Left lung (tissue), 10 donors: ENCODE data around the gene ATP13A3. TPM values are rescaled to one million over a fixed set of nuclear protein-coding genes. Genes with fewer than 3 reads are reported as not detected.

Source experiments
- ATAC-seq: fragments of 200-7000 bp; cut with Tn5 transposase; one replicate; pipeline ENCODE4 v1.9.1; 2020; ENCODE audit warnings: moderate library complexity
- DNase-seq, 4 donors: peaks; one replicate each; pipeline ENCODE4 v3.0.0-alpha.2; 2013 to 2020
- H3K27ac ChIP-seq, 2 donors: fragments of 200-600 bp; sonication (generic) in 1 of 2; one replicate each; pipeline versions ENCODE4 v1.5.0 to v1.8.0; 2020 to 2021
- H3K27me3 ChIP-seq, 2 donors: fragments of 200-600 bp; sonication (generic) in 1 of 2; one replicate each; pipeline versions ENCODE4 v1.5.0 to v1.8.0; 2020 to 2021
- H3K36me3 ChIP-seq, 2 donors: fragments of 200-600 bp; sonication (generic) in 1 of 2; one replicate each; pipeline versions ENCODE4 v1.5.0 to v1.8.0; 2020 to 2021
- H3K4me1 ChIP-seq, 2 donors: fragments of 200-600 bp; one replicate each; pipeline ENCODE4 v1.8.0; 2021
- H3K4me3 ChIP-seq, 2 donors: fragments of 200-600 bp; sonication (generic) in 1 of 2; one replicate each; pipeline versions ENCODE4 v1.5.0 to v1.8.0; 2020 to 2021; ENCODE audit warnings: mild to moderate bottlenecking in 1 of 2
- H3K9me3 ChIP-seq, 2 donors: fragments of 200-600 bp; sonication (generic) in 1 of 2; one replicate each; pipeline versions ENCODE4 v1.5.0 to v1.8.0; 2020 to 2021
- CTCF ChIP-seq, 2 donors: fragments of 200-600 bp; sonication (generic) in 1 of 2; IDR thresholded peaks; one replicate each; pipeline versions ENCODE4 v1.5.0 to v1.8.0; 2021; ENCODE audit warnings: antibody characterized with exemption in 2 of 2
- intact Hi-C, 2 donors: fragments of 100-400 bp; cut with DNase I; formaldehyde crosslinking; loops; one replicate each; pipeline versions ENCODE4 v1.11.2 to v1.14.2; 2022
- polyA plus RNA-seq, 6 donors: library from polyadenylated mRNA; unstranded; fragments of 120-200 nt; gene quantifications; one replicate each; pipeline ENCODE4 v1.2.1, GENCODE V29; 2013; ENCODE audit not compliant: insufficient read length in 6 of 6
- total RNA-seq, 2 donors: library from RNA; stranded (reverse); fragmentation: NEBNext Ultra II Directional; extraction: Animal tissue kit (Norgen Biotek cat#: 25700); gene quantifications; one replicate each; pipeline ENCODE4 v1.2.1, GENCODE V29; 2021
- donor health status: DM: no; HTN: yes; CAD: no.
- donor health status: DM: no; HTN: no; CAD: no.

ATP13A3 gene
- total and polyA plus RNA-seq, 8 donors = 52.0 to 123 (median 59.5) TPM

DNA sequence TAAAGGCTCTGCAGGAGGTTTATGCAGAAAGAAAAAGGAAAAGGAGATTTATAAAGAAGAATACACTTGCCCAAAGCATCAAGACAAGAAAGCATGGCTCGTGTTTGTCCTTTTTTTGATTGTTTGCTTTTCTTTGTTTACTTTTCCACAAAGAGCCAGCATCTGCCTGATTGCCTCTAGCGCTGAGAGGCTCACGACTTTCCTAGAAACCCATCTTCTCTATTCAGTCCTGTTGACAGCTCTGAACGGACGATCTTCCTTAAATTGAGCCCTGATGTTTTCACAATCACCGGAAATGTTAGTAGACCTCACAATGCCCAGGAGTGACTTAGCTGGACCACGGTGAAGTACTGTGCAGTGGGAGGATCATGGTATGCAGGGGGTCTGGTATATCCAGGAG is 100.2 kb downstream of the ATP13A3 start:
- ATAC-seq = no peak
- H3K27me3 ChIP-seq = peaks cover 0 to 3% of the 10 kb centered on the region in 2 donors
- no peaks in the 10 kb centered on the region for H3K4me1 ChIP-seq
- H3K27ac ChIP-seq = no peak overlapping the region
- no peak overlapping the region for H3K4me3 ChIP-seq
- H3K36me3 ChIP-seq = no peaks in the 10 kb centered on the region
- intact Hi-C loops = no loop called here
- no peak for DNase-seq
- TF ChIP-seq CTCF (IDR thresholded peaks at IDR 0.05) = no peak
- H3K9me3 ChIP-seq = peaks cover 0 to 5% of the 10 kb centered on the region in 2 donors

DNA sequence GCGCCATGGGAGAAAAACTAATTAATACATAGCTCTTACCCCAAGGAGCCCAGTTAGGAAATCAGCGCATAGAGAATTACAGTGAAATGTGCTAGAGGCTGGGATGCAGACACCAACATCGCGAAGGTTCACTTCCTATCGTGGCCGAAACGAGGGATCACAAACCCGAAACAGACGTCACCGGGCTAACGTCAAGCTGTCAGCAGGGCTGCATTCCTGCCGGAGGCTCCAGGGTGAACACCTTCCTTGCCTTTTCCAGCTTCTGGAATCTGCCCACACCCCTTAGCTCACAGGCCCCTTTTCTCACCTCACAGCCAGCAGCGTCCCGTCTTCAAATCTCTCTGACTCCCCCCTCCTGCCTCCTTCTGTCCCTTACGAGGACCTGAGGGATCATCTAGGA is 100.7 kb downstream of the ATP13A3 start:
- Histone ChIP-seq H3K9me3 (peaks cover 0 to 5% of the 10 kb centered on the region in 2 donors), H3K4me3 (no peak overlapping the region), H3K27me3 (peaks cover 0 to 7% of the 10 kb centered on the region in 2 donors), H3K36me3 (no peaks in the 10 kb centered on the region), H3K4me1 (no peaks in the 10 kb centered on the region), H3K27ac (no peak overlapping the region)
- intact Hi-C loops = no loop called here
- DNase-seq (peak in 1 of 4 donors; percentile 16), ATAC-seq (no peak)
- no peak for TF ChIP-seq CTCF (IDR thresholded peaks at IDR 0.05)

DNA sequence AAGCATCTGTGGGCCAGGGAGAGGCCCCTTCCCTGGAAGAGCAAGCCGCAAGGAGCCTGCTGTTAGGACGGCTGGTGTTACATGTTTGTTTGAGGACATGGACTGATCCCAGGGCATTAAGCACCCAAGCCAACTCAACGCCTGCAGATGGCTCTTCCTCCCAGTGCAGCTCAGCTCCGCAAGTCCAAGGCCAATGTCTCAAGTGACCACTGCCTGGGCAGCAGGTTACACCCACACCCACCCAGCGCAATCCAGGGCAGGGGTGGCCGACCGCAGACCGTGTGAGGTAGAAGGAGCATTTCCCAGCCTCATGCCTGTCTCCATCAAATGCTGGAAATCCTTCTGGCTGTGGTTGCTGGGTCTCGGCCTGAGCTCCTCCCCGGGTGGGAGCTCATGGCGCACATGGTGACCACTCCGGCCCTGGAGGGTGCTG is 102.2 kb downstream of the ATP13A3 start:
- no peak for TF ChIP-seq CTCF (IDR thresholded peaks at IDR 0.05)
- Histone ChIP-seq H3K27me3 (peaks cover 0 to 11% of the 10 kb centered on the region in 2 donors), H3K9me3 (no peaks in the 10 kb centered on the region), H3K36me3 (no peaks in the 10 kb centered on the region), H3K4me3 (no peak overlapping the region), H3K27ac (no peak overlapping the region), H3K4me1 (no peaks in the 10 kb centered on the region)
- DNase-seq (peak in 1 of 4 donors; percentile 59), ATAC-seq (no peak)
- intact Hi-C loops = no loop called here

DNA sequence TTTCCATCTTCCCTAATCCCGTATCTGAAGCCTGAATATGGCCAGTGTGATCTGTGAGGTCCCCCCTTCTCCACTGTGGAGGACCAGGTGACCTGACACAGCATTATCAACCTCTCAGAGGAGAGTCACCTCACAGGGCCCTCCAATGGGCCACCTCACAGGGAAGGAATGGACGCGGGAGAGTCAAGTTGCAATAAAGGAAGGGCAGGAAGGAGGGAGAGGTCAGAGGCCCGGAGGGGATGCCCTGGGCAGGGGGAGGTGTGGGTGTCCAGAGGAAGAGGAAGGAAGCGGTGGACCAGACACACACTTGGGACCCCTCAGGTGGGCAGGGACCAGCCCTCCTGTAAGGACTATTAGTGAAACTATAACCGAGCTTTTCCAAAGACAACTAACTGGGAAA is 102.6 kb downstream of the ATP13A3 start:
- intact Hi-C loops = no loop called here
- Histone ChIP-seq H3K4me1 (no peaks in the 10 kb centered on the region), H3K9me3 (no peaks in the 10 kb centered on the region), H3K27me3 (peaks cover 0 to 11% of the 10 kb centered on the region in 2 donors), H3K4me3 (no peak overlapping the region), H3K36me3 (no peaks in the 10 kb centered on the region), H3K27ac (no peak overlapping the region)
- DNase-seq (peak in 1 of 4 donors; percentile 41), ATAC-seq (no peak)
- TF ChIP-seq CTCF (IDR thresholded peaks at IDR 0.05) = no peak

DNA sequence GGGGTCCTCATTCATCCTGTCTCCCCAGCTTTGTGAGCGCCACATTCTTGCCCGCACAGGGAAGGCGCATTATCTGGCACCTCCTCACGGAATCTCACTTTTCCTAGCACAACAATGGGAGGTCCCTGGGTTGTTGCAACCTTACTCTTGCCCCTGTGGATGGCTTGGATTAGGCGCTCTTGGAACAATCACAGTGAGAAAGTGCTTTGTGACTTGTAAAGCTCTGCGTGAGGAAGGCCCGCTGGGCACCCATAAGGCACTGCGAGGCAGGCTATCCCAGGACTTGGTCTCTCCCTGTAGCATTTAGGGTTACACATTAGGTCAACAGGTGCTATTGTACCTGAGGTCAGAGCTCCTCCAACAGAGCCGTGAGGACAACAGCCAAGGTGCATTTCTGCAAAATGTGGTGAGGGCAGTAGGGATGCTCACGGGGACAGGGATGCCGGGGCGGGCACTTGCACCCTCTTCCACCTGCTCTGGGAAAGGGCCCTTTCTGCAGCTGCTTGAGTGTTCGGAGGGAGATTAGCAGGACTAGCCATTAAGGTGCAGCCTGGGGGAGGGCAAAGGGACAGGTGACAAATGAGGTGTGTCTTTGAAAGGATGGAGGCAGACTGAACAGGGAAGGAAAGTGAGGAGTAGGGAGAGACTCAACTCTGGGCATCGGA is 103.4 kb downstream of the ATP13A3 start:
- no peak for ATAC-seq
- Histone ChIP-seq H3K4me3 (no peak overlapping the region), H3K27ac (no peak overlapping the region), H3K4me1 (no peaks in the 10 kb centered on the region), H3K27me3 (peaks cover 0 to 19% of the 10 kb centered on the region in 2 donors), H3K9me3 (no peaks in the 10 kb centered on the region), H3K36me3 (no peaks in the 10 kb centered on the region)
- intact Hi-C loops = no loop called here
- DNase-seq = no peak
- no peak for TF ChIP-seq CTCF (IDR thresholded peaks at IDR 0.05)
